PC-3 (cell line): Measurements from ENCODE around the gene CHURC1.
"Not testable (repeated sequence)": the region's sequence is repeated elsewhere in the genome, so short reads cannot be mapped to it uniquely, and the experiment has no call there.

ENCODE experiments used
- CTCF ChIP-seq: fragments of 300-600 bp; sonication (generic); conservative IDR thresholded peaks from 2 replicates; pipeline ENCODE4 v1.5.1; 2017; ENCODE audit warnings: antibody characterized with exemption, low read depth, mild to moderate bottlenecking, low read length
- EZH2 ChIP-seq: fragments of 300-600 bp; sonication (generic); IDR thresholded peaks from one replicate; pipeline ENCODE4 v1.6.1; 2017; ENCODE audit warnings: antibody characterized with exemption, mild to moderate bottlenecking, low read length; ENCODE audit not compliant: unreplicated experiment
- EZH2phosphoT487 ChIP-seq: fragments of 300-600 bp; sonication (generic); IDR thresholded peaks from 2 replicates; pipeline ENCODE4 v1.6.1; 2018; ENCODE audit warnings: mild to moderate bottlenecking, antibody characterized with exemption, low read length, borderline replicate concordance

GRCh38 chr14:64913477-64913876 lies 778 bp upstream of the CHURC1 start:
- not testable (repeated sequence) for TF ChIP-seq CTCF, EZH2phosphoT487, EZH2
